NCI-H1694 treated with DMSO at 0.1 percent for 48 hours (cell line): ENCODE measurements around the gene UBA6.

Experiments
- DNase-seq: peaks from one replicate; lab custom pipeline; 2025; lab: John Stamatoyannopoulos, UW

The UBA6 gene

DNA sequence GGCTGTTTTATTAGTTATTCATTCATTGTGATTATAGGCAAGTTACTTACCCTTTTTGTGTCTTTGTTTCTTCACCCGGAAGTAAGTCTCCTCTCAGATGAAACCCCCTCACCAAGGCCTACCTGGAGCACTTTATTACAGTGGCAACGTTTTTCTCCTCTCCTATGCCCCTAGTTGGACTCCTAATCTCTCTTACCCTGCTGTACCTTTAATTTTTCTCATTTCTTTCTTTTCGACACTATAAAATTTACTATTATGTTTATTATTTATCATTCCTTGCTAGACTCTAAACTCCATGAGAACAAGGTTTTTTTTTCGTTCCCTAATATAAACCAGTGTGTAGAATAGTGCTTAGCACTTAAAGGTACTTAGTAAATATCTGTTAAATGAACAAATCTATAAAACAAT lies 124.9 kb downstream of the UBA6 start:
- no peak for DNase-seq

DNA sequence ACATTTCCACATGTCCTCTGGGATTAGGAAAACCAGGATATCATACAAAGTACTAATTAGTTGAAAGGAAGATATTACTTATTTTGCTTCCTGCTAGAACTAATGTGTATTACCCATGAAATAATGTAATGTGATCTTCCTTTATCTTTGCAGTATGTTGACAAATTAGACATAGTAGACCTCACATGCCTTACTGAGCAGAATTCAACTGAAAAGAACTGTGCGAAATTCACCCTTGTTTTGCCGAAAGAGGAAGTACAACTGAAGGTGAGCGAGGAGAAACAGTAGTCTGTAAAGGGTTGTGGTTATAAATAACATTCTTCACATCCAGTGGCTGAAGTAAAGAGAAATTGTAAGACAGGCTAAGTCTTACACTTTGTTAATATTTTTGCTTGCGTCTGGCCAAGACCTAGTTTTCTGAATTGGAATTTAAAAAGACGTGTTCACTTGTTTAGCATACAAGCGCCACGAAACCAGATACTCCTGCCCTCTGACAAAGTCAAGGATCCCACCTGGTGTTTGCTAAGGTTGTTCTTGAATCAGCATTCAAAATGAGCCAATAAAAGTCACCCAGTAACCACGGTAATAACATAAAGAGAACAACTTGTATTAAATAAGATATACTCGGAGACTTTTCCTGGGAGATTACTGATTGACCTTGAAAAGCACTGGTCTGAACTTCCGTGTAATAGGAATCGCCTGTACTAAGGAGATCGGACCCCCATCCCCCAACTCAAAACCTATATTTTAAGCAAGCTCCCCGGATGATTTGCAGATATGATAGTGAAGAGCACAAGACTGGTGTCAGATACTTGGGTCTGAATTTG lies 125.5 kb downstream of the UBA6 start:
- no peak for DNase-seq

DNA sequence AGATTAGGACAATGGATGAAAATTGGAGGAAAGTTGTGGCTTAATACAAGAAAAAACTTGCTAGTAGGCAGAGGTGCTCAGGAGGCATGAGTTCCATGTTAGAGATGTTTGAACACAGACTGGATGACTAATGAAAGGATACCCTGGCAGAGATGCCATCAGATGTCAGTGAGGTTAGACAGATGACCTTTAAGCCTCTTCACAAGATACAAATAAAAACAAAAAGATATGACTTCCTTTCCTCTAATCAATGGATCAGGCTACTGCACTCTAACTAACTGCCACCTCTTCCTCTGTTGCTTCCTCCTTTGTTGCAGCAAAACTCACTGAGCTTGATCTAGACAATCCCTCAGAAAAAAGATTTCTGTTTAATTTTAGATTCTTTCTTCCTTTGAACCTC lies 127.8 kb downstream of the UBA6 start:
- DNase-seq, result no peak

DNA sequence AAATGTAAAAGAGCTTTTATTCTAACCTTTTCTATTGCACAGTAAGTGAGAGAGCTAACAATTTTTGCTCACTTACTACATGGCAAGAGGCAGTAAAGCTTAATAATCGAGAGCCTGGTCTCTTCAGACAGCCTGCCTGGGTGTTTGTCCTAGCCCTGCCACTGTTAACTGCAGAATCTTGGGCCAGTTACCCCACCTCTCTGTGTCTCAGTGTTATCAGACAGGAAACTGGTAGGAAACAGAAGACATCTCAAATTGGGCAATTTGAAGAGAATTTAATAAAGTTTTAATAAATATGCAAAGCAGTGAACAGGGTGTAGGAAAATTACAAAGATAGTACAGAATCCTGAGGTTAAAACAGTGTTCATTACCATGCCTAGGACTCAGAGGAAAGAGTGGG lies 129.0 kb downstream of the UBA6 start:
- DNase-seq, result no peak

DNA sequence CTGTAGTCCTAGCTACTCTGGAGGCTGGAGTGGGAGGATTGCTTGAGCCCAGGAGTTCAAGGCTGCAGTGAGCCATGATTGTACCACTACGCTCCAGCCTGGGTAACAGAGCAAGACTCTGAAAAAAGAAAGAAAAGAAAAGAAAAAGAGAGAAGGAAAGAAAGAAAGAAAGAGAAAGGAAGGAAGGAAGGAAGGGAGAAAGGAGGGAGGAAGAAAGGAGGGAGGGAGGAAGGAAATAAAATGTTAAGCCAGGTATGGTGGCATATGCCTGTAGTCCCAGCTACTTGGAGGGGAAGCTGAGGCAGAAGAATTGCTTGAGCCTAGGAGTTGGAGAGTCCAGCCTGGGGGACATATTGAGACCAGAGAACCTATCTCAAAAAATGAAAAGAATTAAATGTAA lies 130.4 kb downstream of the UBA6 start:
- DNase-seq, result no peak

DNA sequence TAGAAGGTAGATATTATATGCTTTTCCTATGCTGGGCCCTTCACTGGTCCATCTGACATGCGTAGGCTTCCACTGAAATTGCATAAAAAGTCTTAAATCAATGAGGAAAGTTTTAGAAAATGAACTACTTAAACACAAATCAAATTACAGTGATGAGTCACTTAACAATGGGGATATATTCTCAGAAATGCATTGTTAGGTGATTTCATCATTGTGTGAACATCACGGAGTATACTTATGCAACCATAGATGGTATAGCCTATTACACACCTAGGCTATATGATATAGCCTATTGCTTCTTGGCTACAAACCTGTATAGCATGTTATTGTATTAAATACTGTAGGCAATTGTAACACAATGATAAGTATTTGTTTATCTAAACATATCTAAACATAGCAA lies 132.1 kb downstream of the UBA6 start:
- no peak for DNase-seq

DNA sequence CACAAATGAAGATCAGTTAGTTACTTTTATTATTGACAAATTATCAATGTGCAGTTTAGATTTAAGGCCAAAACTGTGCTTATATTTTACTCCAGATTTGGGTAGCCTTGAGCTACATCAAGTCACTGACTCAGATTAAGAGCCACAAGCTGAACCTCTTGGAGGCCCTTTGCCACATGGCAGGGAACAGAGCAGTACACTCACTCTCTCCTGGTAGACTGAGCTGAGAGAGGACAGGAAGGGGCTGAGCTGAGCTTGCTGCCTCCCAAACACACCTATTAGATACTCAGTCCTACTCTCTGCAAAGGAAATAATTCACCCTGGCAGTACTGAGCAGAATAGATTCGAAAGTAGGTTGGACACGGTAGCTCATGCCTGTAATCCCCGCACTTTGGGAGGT lies 134.6 kb downstream of the UBA6 start:
- no peak for DNase-seq

DNA sequence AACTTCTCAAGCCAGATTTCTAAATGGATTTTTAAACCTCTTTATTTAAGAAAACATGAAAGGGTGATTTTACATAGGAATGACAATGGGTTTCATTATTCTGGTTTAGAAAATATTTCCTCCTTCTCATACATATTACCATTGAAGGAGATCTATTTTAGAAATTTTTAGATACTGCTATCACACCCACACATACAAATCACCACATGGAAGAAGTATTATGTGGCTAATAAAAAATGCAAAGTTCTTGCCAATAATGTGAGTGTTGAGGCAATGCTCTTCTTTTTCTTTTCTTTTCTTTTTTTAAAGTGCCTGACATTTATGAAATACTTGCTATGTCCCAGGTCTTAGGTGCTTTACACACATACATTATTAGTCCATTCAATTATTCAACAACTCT lies 135.7 kb downstream of the UBA6 start:
- DNase-seq, result no peak
